Neutrophil (primary cell): Measurements from ENCODE around the gene PTPRG.

ENCODE experiments used
- H3K27ac ChIP-seq: fragments of 200-600 bp; sonication (generic); 2 replicates; pipeline ENCODE4 v1.5.1; 2016; ENCODE audit warnings: mild to moderate bottlenecking, moderate library complexity
- H3K27me3 ChIP-seq: fragments of 200-600 bp; sonication (generic); 2 replicates; pipeline ENCODE4 v1.6.0; 2016; ENCODE audit warnings: mild to moderate bottlenecking
- H3K36me3 ChIP-seq: fragments of 200-600 bp; sonication (generic); 2 replicates; pipeline ENCODE4 v1.5.1; 2017
- H3K4me1 ChIP-seq, 2 experiments: fragments of 200-600 bp in 1 of 2; sonication (generic) in 1 of 2; 1 replicate in 1 of 2; 2 replicates in 1 of 2; pipeline versions ENCODE4 v1.5.1 to v1.6.1; 2013 to 2016; ENCODE audit warnings: low read depth in 1 of 2, low read length in 1 of 2, mild to moderate bottlenecking in 1 of 2, moderate library complexity in 1 of 2; ENCODE audit not compliant: control insufficient read depth in 1 of 2, insufficient read depth in 1 of 2
- H3K4me3 ChIP-seq, 2 experiments: fragments of 200-600 bp in 1 of 2; sonication (generic) in 1 of 2; 1 replicate in 1 of 2; 2 replicates in 1 of 2; pipeline ENCODE4 v1.5.1; 2013 to 2016; ENCODE audit warnings: low read depth in 1 of 2, low read length in 1 of 2, mild to moderate bottlenecking in 1 of 2, moderate library complexity in 1 of 2
- H3K9me3 ChIP-seq: fragments of 200-600 bp; sonication (generic); 2 replicates; pipeline ENCODE4 v1.5.1; 2016
- TF ChIP-seq, protein P1 (sequence below): fragments of 200-600 bp; sonication (generic); IDR thresholded peaks from 2 replicates; pipeline ENCODE4 v1.5.1; 2016; ENCODE audit warnings: antibody characterized with exemption

PTPRG gene

DNA sequence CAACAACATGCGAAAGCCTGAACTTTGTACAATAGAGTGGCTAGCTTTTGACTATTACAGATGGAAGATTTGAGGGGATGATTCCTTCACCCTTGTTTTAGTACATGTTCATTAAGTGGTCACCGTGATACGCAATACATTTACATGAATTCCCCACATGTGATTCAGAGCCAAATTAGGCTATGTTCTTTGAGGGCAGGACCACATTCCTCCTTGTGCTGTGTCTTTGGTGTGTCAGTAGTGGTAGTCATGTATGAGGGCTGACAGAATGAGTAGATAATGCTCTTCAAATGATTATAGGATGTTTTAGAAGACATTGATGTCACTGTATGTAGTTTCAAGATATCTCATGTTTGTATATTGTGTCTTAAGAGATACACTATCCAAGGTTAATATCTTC is 12.1 kb downstream of the PTPRG start:
- H3K27me3 ChIP-seq, result no peaks in the 10 kb centered on the region
- H3K27ac ChIP-seq, result no peak overlapping the region
- no peaks in the 10 kb centered on the region for H3K9me3 ChIP-seq
- TF ChIP-seq, protein P1, sequence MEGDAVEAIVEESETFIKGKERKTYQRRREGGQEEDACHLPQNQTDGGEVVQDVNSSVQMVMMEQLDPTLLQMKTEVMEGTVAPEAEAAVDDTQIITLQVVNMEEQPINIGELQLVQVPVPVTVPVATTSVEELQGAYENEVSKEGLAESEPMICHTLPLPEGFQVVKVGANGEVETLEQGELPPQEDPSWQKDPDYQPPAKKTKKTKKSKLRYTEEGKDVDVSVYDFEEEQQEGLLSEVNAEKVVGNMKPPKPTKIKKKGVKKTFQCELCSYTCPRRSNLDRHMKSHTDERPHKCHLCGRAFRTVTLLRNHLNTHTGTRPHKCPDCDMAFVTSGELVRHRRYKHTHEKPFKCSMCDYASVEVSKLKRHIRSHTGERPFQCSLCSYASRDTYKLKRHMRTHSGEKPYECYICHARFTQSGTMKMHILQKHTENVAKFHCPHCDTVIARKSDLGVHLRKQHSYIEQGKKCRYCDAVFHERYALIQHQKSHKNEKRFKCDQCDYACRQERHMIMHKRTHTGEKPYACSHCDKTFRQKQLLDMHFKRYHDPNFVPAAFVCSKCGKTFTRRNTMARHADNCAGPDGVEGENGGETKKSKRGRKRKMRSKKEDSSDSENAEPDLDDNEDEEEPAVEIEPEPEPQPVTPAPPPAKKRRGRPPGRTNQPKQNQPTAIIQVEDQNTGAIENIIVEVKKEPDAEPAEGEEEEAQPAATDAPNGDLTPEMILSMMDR, result no peak
- no peaks in the 10 kb centered on the region for H3K4me1 ChIP-seq
- H3K4me3 ChIP-seq, result no peak overlapping the region
- no peaks in the 10 kb centered on the region for H3K36me3 ChIP-seq

DNA sequence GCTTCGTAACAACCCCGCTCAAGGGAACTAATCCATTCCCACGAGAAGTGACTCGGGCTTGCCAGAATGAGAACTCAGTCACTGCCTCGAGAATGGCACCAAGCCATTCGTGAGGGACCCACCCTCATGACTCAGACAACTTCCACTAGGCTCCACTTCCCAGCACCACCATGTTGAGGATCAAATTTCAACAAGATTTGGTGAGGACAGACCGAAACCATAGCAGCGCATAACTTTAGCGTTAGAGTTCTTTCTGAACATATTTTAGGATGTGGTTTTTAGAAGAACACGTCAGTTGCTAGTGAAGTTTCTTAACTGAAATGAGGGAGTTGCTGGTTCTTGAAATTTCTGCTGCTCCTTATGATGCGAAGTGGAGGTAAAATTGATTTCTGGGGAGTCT is 13.5 kb downstream of the PTPRG start:
- TF ChIP-seq, protein P1, result no peak
- Histone ChIP-seq H3K4me1 (no peaks in the 10 kb centered on the region), H3K4me3 (no peak overlapping the region), H3K36me3 (no peaks in the 10 kb centered on the region), H3K27me3 (no peaks in the 10 kb centered on the region), H3K9me3 (no peaks in the 10 kb centered on the region), H3K27ac (no peak overlapping the region)

DNA sequence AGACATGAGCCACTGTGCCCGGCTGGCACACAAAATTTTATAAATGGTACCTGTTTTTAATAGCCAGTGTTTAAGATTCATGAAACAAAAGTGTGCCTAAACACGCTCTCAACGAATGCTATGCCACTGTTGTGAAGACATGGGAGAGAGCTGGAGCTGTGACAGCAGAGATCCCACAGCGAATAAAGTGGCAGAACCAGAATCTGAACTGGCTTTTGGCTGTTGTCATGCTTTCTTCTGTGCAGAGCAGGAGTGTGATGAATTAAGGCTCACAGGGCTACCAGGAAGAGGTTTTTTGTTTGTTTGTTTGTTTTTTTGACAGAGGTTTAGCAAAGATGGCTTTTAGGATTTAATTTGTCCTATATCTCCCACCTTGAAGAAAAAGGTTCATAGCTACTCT is 14.5 kb downstream of the PTPRG start:
- H3K27me3 ChIP-seq, result no peaks in the 10 kb centered on the region
- no peak overlapping the region for H3K4me3 ChIP-seq
- TF ChIP-seq, protein P1, result no peak
- H3K36me3 ChIP-seq, result no peaks in the 10 kb centered on the region
- no peak overlapping the region for H3K27ac ChIP-seq
- H3K9me3 ChIP-seq, result no peaks in the 10 kb centered on the region
- H3K4me1 ChIP-seq, result no peaks in the 10 kb centered on the region

DNA sequence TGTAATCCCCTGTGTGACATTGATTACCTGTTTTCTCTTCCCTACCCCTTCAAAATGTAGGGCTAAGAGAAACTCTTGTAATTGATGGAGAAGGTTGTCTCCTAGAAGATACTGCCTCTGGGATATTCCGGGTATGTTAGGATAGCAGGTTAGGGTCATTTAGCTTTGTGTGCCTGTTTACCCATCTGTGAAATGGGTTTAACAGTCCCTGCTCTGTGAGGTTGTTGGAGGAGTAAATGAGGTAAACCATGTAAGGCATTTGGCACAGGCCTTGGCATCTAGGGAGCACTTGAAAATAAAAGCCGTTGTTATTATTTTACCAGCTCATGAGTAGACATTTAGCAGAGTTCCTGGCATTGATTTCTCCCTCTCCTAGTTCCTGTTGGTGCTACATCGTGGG is 16.4 kb downstream of the PTPRG start:
- no peaks in the 10 kb centered on the region for H3K9me3 ChIP-seq
- H3K4me3 ChIP-seq, result no peak overlapping the region
- TF ChIP-seq, protein P1, result no peak
- H3K27me3 ChIP-seq, result no peaks in the 10 kb centered on the region
- no peak overlapping the region for H3K27ac ChIP-seq
- no peaks in the 10 kb centered on the region for H3K4me1 ChIP-seq
- H3K36me3 ChIP-seq, result no peaks in the 10 kb centered on the region

DNA sequence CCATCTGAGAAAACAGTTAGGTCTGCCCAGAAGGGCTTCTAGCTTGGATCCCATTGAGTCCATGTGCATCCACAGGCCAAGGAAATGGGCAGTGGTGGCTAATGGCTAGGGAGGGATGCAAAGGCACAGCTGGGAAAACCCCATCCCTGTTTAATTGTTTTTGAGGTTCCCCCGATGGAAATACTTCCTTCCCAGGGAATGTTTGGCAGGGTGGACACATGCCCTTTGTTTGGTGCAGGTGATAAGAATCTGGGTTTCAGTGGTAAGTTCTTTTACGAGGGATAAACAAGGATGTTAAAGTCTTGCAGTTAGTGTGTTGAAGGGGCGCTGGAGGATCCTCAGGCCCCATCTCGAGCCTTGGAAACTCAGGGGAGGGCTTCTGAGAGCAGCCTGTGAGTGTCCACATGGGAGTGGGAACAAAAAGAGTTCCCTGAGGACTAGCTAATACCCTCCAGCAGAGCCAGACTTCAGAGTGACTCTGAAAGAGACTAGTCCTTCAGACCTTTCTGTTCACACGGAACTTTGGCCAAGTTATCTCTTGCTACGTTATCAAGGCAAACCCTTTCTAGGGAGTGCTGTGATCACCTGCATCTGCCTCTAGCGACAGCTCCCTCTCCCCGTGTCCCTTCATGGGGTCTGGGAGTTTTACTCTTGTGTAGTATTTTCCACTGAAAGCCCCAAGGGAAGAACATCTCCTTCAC is 17.4 kb downstream of the PTPRG start:
- no peaks in the 10 kb centered on the region for H3K4me1 ChIP-seq
- no peaks in the 10 kb centered on the region for H3K36me3 ChIP-seq
- no peaks in the 10 kb centered on the region for H3K9me3 ChIP-seq
- no peak overlapping the region for H3K27ac ChIP-seq
- H3K4me3 ChIP-seq, result no peak overlapping the region
- H3K27me3 ChIP-seq, result no peaks in the 10 kb centered on the region
- TF ChIP-seq, protein P1, result no peak
